Esophagus mucosa (tissue), 1 donor: ENCODE data around the gene NEK10. TPM values are rescaled to one million over a fixed set of nuclear protein-coding genes. Genes with fewer than 3 reads are reported as not detected.
"Not testable (repeated sequence)": the region's sequence is repeated elsewhere in the genome, so short reads cannot be mapped to it uniquely, and the experiment has no call there.

Experiments used
- ATAC-seq: fragments of 200-7000 bp; cut with Tn5 transposase; one replicate; pipeline ENCODE4 v1.9.1; 2020
- total RNA-seq: library from RNA; stranded (reverse); gene quantifications from one replicate; pipeline ENCODE4 v1.2.4, GENCODE V29; 2023
- donor health status: DM: yes; HTN: yes; CAD: no.

NEK10 gene
- total RNA-seq, 1 donor from 2014 or later = 0.40 TPM

DNA sequence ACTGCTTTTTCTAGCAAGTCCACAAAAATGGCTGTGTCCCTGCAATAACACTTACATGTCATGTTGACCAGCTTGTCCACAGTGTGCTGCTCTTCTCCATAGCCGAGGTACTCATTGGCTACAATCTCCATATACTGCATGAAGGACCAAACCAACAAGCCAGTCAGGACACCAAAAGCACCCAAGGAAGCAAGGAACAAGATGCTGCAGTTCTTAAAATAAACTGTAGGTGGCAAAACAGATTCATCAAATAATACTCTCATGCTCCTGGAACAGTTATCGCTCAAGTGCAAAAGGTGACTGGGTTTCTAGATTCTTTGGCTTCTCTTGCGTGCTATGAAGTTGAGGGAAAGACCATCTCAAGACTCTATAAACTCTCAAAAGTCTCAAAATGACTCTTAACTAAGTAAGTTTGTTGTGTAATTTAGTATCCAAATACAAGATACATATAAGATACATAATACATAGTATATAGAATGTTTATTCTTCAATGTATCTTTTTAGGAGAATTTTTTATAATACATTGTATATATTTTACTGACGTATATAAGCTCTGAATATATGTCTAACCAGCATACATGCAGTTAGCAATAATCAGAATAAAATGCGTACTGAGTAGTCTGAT lies 57.0 kb downstream of the NEK10 start:
- peak; percentile 66 for ATAC-seq

DNA sequence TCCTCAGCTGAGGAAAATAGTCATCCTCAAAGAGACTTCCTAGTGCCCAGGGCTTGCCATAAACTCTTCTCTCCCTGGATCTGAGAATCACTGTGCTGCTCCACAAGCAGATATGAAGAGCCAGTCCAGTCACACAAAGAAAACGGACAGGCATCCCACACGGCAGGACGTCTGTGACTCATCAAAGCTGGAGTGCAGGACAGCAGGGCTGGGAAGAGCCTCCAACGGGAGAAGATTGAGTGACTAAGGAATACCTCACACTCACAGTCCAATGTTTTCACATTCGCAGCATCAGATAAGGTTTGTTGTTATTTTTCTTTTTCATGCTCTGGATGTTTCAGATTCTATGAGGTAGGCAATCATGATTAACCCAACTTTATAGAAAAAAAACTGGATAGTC lies 57.8 kb downstream of the NEK10 start:
- ATAC-seq = no peak

DNA sequence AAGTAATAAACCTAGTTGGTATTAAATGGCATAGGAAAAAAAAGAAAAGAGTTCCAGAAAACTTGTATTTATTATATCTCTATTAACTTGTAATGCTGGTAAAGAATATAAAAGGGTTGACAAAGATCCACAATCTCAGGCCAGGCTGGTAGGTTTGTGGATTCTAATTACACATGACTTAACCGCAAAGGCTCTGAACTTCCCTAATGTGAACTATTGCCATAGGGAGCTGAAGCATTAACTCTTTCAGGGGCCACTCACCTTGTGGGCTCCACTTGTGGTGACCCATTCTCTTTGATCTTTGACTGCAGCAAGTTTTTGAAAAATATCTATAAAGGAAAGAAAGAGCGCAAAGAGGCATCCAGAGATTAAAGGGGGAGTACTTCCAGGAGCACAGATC lies 58.5 kb downstream of the NEK10 start:
- ATAC-seq = no peak

DNA sequence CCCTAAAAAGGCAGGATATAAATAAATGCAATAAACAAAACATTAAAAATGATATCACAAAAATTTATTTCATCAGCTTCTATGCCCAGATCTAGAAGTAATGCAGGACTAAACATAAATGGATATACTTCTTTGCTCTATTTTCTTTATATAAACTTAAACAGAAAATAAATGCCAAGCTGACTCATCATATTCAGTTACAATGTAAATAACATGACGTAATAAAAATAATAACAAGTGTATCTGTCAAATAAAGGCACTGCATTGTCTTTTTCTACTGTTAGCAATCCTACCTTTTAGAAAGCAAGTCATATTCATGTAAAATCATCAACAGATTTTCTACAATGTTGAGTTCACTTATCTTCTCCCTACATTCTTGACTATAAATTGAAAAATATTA lies 61.6 kb downstream of the NEK10 start:
- no peak for ATAC-seq

DNA sequence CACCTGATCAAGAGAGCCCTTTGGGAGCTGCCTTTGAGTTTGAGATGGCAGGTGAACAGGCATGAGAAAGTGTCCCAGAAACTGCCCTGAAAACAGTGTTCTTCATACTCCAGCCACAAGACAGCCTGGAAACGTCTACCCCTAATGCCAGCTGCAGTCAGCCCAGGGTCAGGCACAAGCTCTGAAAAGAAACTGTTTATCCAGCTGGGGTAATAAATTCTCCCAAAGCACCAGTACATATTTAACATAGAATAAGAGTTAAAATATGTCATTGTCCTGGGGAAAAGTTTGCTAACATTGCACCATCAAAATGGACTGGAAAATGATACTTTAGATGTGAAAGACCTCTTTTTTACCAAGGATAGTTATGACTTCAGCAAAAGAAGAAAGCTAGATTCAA lies 66.3 kb downstream of the NEK10 start:
- no peak for ATAC-seq

DNA sequence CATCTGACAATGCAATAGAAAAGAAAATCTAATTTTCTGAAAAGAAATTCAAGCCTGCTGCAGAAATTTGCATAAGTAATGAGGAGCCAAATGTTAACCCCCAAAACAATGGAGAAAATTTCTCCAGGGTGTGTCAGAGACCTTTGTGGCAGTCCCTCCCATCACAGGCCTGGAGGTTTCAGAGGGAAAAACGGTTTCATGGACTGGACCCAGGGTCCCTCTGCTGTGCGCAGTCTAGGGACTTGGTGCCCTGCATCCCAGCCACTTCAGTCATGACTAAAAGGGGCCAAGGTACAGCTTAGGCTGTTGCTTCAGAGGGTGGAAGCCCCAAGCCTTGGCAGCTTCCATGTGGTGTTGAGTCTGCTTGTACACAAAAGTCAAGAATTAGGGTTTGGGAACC lies 70.2 kb downstream of the NEK10 start:
- ATAC-seq = not testable (repeated sequence)

DNA sequence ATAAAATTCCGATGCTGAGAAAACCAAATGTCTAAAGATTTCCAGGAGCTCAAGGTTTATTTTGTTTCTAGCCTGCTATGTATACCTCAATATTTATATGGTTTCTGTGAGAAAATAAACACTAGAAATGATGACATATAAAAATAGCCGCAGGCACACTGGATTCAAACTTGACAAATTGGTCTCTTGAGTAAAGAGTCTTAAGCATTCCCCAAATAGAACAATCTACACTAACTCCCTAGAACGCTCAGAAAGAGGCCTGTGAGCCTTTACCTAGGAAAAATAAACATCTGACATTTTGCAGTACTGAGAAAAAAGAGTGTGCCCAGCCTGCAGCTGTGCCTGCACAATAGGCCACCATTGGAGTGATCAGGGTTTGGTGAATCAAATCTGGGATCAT lies 75.2 kb downstream of the NEK10 start:
- ATAC-seq = no peak

DNA sequence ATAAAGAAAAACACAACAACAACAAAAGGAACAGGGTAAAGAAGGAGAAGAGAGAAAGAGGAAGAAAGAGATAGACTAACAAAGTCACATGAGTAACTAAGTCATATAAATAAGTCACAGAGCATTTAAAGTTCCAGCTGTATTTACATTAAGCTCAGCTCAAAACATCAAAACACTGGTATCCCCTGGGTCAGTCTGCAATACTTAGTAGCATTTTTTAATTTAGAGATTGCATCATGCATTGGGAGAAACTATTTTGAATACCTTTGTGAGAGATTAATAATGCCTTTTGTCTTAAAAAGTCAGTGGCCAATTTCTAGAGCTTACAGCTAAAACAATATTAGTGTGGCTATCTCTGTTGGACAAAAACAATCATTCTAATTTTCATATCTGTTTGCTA lies 78.4 kb downstream of the NEK10 start:
- ATAC-seq = no peak

DNA sequence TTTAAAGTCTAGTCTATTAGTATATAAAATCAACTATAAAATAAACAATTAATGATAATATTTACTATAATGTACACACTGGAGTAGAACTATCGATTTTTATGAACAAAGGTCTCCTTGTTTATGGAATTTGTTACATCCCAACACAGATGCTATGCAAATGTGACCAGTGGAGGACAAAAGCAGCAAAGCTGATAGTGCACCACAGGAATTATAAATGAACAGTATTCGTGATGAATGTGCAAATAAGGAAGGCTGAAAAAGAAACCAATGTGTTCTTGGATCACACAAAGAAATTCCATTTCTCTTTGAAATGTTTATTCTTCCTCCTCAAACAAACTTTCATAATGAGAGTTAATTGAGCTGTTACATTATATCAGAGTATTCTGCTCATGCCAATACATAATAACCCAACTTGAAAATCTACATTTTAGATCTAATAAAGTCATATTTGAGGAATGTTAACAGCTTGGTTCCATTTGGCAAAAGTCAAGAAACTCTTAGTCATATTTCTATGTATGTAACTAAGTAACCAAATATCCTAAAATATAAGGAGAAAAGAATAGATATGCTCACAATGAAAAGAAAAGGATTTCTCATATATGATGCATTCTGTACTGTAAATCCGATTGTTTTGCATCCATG lies 79.3 kb downstream of the NEK10 start:
- ATAC-seq = no peak

DNA sequence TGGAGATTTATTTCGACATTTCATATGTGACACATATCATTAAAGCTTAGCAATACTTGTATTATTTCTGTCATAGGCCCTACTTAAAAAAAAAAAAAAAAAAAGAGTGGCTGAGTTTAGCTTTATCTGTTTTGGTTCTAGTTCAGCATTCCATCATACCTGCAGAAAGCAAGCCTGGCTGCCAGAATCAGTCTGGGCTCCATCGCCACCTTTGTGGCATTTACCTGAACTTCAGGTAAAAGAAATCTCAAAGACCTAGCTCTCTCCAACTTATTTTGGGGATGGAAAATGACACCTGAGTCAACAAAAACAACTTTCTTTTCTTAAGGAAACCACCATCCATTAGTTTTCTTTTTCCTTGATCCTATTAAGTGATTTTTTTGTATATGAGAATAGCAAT lies 82.1 kb downstream of the NEK10 start:
- ATAC-seq = no peak

DNA sequence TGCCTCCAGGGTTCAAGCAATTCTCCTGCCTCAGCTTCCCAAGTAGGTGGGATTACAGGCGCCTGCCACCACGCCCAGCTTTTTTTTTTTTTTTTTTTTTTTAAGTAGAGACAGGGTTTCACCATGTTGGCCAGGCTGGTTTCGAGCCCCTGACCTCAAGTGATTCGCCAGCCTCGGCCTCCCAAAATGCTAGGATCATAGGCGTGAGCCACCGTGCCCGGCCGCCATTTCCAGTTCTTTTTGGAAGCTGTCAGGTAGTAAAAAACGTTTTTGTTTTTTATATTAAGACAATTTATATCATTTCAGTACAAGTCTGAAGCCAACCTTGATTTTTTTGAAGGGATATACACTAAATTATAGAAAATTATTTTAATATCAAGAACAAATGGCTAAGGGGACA lies 82.7 kb downstream of the NEK10 start:
- ATAC-seq = not testable (repeated sequence)

DNA sequence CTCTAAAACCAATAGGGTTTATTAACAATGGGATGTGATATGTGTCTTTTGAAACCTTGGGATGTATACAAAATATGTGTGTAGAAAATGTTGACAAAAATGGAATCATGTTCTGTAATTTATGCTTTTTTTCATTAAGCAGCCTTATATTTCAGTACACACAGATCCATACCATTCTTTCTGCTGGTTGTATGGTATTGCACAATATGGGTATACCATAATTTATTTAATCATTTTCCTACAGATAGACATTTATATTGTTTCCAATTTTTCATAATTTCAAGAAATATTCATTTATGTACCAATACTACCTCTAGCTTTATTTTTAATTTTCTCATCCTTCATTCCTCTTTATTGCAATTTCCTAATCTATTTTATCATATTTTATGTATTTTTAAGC lies 83.5 kb downstream of the NEK10 start:
- no peak for ATAC-seq

DNA sequence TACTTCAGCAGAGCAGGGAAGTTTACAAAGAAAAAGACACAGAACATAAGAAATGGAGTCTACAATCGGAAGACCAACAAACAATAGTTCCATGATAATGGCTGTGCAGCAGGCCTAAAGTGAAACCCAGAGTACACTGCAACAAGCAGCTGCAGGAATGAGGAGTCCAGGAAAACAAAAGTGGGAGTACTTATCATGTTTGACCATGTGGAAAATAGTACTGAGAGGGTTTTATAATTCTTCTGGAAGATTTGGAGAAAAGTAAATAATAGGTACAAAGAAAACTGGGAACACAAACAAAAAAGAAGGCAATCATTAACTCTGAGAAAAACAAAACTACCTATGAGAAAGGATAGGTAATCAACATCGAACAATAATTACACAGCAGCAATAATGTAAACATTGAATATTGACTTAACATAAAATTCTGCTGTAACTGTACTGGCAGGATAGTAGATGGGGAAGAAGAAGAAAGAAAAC lies 87.5 kb downstream of the NEK10 start:
- ATAC-seq = no peak

DNA sequence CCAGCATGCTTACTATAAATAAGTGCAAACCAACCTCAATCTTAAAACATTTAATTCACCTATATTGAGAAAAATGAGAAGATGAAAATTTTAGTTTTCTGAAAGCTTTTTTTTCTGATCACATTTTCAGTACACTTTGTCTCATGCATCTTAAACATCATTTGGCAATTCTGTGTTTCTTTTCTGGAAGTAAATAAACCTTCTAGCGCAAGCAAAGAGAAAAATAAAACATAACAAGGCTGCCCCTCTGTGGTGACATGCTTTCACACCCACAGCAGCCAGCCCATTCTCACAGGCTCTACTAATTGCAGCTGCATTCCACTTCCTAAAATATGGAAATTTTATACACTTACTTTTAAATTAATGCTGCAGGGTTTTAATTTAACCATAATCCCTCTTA lies 90.1 kb downstream of the NEK10 start:
- no peak for ATAC-seq

DNA sequence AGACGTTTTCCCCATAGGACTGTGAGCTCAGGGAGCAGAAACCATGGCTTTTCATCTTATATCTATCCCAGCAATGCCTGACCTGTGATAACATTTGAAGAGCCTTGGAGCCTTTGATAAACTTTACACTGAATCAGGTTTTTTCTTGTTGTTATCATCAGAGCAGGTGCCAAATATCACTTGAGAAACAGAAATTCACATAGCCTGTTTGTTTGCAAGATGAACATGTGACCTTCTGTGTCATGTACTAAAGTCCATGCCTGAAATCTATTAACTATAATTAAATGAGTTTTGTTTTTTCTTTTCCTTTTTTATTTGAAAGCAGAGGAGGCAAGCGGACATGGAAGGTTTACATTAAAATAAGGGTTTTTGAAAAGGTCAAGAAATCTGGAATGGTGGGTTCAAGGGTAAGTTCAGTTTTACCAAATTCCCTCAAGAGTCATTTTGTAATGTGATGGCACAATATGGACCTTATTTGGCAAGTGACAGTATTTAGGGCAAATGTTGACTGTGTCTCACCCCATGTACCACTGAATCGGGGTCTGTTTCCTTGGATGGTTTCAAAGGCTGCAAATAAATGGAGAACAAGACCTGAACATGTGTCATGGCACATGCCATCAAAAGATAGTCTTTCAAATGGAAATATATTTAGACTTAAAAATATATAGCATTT lies 90.7 kb downstream of the NEK10 start:
- ATAC-seq = no peak

DNA sequence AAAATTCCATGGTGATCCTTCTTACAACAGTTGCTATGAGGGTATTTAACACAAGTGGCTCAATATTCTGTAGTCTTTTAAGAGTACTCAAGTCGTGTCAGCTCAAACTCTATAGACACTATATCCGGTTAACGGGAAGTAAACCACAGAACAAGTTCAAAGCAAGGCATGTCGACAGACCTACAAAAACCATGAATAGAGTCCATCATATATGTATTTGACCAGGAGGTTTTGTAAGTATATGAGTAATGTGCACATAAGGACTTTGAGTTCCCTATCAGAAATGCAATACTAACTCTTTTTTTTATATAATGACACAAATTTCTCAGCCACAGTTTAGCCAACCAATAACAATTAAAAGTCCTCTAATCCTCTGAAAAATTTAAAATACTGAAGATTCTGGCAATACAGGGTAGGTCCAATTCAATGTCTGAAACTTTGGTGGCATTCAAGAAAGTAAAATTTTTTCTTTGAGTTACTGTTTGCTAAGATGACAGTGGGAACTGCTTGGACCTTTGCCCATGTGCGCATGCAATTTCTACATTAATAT lies 93.7 kb downstream of the NEK10 start:
- ATAC-seq = no peak

DNA sequence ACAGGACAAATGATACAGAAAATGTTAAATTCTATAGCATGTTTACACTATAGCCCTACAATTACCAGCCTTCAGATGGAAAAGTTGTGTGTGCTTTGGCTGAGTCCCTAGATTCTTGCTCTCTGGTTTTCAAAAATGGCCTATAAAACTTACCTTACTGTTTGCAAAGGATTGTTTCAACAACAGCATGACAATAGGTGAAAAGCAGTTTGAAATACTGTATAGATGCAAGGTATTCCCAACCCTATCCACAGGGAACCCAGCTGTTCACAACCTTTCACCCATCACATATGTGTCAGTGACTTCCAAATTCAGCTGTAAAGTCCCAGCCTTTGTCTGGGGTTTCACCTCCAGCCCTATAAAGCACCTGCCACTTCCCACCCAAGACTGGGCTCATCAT lies 97.3 kb downstream of the NEK10 start:
- ATAC-seq = no peak

DNA sequence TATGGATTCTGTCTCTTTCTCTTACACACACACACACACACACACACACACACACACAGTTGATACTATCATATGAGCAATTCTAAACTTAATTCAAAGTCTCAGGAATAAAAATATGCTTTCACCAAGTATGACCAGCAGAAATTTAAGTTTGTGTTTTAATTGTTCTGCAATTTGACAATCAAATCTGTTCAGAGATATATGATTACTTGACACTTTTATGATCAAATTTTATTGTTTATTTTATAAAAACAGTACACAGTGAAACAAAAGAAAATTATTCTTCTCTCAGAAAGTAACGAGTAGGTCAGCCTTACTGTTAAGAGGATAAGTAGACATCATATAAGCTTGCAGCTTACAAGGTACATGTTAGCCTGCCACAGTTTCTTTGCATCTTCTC lies 114.3 kb downstream of the NEK10 start:
- no peak for ATAC-seq

DNA sequence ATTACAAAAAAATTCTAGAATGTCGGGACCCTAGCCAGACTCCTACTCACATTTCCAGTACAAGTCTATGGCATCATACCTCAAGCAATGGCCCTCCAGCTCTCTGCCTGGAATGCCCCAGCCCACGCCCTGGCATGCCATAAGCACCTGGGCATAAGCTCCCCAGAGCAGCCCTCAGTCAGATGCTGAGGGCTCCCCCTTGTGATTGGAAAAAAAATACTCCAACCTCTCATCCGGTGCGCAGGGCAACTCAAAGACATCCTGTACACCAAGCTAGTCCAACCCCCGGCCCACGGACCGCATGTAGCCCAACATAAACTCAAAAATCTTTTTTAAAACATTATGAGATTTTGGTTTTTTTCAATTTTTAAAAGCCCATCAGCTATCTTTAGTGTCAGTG lies 115.4 kb downstream of the NEK10 start:
- ATAC-seq = peak; percentile 83

DNA sequence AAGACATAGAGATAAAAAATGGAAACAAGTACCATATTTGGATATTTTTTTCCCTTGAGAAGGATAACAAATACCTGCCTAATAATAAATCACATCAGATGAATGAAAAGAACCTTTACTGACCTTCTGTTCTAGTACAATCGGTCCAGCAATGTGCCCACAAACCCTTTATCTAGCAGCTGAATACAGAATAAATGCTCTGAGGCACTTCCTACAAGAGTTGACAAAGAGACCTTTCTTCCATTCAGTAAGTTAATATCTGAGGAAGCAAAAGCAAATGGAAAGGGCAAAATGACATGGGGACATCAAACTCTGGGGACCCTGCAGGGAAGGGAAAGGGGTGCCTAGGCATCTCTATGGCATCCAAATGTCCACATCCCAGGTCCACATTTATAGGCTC lies 115.8 kb downstream of the NEK10 start:
- ATAC-seq = no peak

DNA sequence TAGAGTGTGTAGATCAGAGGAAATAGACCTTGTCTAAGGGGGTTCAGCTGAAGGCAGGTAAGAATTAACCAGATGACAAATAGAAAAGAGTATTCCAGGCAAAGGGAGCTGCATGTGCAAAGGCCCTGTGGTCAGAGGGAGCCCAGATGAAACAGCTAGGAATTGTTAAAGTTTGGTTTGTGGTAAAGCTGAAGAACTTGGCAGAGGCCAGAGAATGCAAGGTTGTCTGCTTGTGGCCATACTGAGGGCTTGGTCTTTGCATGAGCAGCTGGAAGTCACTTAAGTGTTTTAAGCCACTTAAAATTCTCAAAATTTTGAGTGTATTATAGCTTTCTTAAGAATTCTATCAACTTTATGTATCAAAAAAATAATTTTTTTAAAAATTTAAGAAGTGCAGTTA lies 116.5 kb downstream of the NEK10 start:
- no peak for ATAC-seq

DNA sequence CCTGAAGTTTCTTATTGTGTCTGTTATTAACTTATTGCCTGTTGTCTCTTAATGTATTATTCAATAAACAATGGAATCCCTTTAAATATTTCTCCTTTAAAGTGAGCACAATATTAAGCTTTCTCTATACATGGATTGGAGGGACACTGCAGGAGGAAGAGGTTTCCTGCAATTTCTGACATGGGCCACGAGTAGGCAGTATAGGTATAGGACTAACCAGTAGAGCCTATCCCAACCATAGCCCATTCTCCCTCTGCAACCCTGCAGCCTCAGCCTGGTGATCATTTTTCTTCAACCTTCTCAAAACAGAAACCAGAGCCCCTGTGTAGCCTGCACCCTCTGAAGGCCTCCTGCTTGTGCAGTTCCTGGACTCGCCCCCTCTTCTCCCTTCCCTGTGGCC lies 124.8 kb downstream of the NEK10 start:
- no peak for ATAC-seq

DNA sequence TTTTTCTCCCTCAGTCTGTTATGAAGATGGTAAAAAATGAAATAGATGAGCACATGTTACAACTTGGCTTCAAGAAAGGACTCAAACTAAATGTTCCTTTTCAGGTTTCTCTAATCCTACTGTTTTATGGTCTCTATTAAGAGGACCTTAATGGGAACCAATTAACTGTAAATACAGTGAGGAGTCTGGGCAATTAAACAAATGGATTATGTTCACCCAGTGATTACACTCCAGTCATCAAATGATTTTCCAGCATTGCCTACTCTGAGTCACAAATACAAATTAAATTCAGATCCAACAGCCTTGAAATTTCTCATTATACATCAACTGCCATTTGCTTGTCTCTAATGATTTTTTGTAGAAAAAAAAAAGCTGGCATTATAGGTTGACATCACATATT lies 129.2 kb downstream of the NEK10 start:
- no peak for ATAC-seq

DNA sequence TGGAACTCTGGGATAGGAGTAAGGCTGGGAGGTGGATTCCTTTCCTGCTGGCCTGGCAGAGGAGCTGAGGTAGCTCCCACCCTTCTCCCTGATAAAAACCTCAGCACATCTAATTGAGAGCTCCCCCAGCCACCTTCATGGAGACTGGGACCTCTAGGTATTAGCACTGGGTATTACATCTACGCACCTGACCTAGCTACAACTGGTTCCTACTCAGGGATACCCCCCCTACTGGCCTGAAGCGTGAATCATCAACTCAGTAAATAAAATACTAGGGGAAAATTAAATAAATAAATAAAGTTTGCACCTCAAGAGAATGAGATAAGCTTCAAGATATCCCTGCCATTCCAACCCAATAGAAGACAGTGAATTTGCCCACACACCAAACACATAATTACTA lies 140.4 kb downstream of the NEK10 start:
- ATAC-seq = no peak
